Glomerular visceral epithelial cell (primary cell): ENCODE measurements around the gene GMPR2.

ENCODE experiments used
- DNase-seq: peaks from one replicate; pipeline ENCODE4 v3.0.0-alpha.2; 2016; ENCODE audit errors: extremely low spot score

Gene GMPR2

GRCh38 chr14:24286996-24287395 lies 54.3 kb downstream of the GMPR2 start:
- DNase-seq, result no peak
